ENCODE results near the gene DLG2. TPM values are rescaled to one million over a fixed set of nuclear protein-coding genes. Genes with fewer than 3 reads are reported as not detected.
A peak's percentile ranks its signal among the peaks of the same experiment; 100 is the strongest.

DLG2 gene
- total RNA-seq, 4 donors from 2014 or later, result 6.5 to 14.6 (median 7.2) TPM

DNA sequence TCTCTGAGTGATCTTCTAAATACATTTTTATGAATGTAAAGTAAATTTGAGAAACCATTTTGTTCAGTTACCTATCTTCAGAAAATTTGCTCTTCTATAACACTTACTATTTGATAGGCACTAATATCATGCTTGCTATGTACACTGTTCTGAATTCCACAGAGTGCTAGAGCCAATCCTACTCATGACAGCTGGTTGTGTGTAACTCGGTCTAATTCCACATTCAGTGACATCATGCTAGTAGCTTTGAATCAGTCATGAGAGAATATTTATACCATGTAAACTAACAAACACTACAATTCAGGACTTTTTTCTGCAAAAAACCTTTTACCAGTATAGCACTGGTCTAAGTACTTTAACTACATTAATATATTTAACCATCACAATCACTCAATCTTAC is 902.9 kb downstream of the DLG2 start:
- Histone ChIP-seq H3K4me3 (no peak overlapping the region), H3K9me3 (no peaks in the 10 kb centered on the region), H3K4me1 (peaks cover 0 to 18% (median 0%) of the 10 kb centered on the region in 4 donors), H3K27ac (no peak overlapping the region), H3K36me3 (no peaks in the 10 kb centered on the region), H3K27me3 (no peaks in the 10 kb centered on the region)
- WGBS, 2 donors, result 61 to 70% methylated on average over 1 of the region's 1 CpG
- no peak for DNase-seq (ENCODE audit: low spot score in 2 of 2)
- TF ChIP-seq POLR2A (IDR thresholded peaks at IDR 0.05), result no peak
- TF ChIP-seq EP300 (IDR thresholded peaks at IDR 0.05), result no peak
- TF ChIP-seq CTCF (IDR thresholded peaks at IDR 0.05), result no peak

- no peak for DNase-seq (ENCODE audit: low spot score in 2 of 2)
- Histone ChIP-seq H3K9me3 (no peaks in the 10 kb centered on the region), H3K36me3 (no peaks in the 10 kb centered on the region), H3K4me1 (peaks cover 0 to 18% (median 0%) of the 10 kb centered on the region in 4 donors), H3K27me3 (no peaks in the 10 kb centered on the region), H3K27ac (no peak overlapping the region), H3K4me3 (no peak overlapping the region)
- TF ChIP-seq CTCF (IDR thresholded peaks at IDR 0.05) (no peak), POLR2A (IDR thresholded peaks at IDR 0.05) (no peak), EP300 (IDR thresholded peaks at IDR 0.05) (no peak)
- WGBS, 2 donors, result 55 to 61% methylated on average over 3 of the region's 3 CpGs
Observed at GRCh38 chr11:84722583-84723108, 904.5 kb downstream of the DLG2 start.

DNA sequence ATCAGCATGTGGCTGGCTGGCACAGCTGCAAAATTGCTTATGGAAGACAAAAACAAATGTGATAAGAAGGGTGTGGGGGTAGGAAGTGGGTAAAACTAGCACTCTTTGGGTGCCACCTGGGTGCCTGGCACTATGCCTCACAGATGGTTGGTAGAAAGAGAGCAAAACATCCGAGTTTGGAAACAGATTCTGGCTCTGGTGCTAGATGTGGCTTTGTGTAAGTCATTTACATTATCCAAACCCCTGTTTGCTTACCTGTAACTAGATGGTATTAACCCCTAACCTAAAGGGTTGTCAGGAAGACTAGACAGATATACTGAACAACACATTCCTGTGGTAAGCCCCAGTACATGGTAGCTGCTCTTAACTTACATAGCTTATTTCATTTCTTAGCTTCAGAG is 905.6 kb downstream of the DLG2 start:
- Histone ChIP-seq H3K36me3 (no peaks in the 10 kb centered on the region), H3K27me3 (no peaks in the 10 kb centered on the region), H3K9me3 (no peaks in the 10 kb centered on the region), H3K4me3 (no peak overlapping the region), H3K27ac (no peak overlapping the region), H3K4me1 (peaks cover 0 to 18% (median 0%) of the 10 kb centered on the region in 4 donors)
- no peak for DNase-seq (ENCODE audit: low spot score in 2 of 2)
- WGBS, 2 donors, result 30 to 32% methylated on average over 1 of the region's 1 CpG
- TF ChIP-seq CTCF (IDR thresholded peaks at IDR 0.05), result no peak
- TF ChIP-seq POLR2A (IDR thresholded peaks at IDR 0.05), result no peak
- no peak for TF ChIP-seq EP300 (IDR thresholded peaks at IDR 0.05)

- H3K36me3 ChIP-seq, result no peaks in the 10 kb centered on the region
- peaks cover 0 to 18% (median 0%) of the 10 kb centered on the region in 4 donors for H3K4me1 ChIP-seq
- WGBS, 2 donors, result 2 to 3% methylated on average over 19 to 28 of the region's 29 CpGs
- H3K27ac ChIP-seq, result peak overlapping the region; percentile 40 to 78 (median 63)
- H3K9me3 ChIP-seq, result no peaks in the 10 kb centered on the region
- DNase-seq (ENCODE audit: low spot score in 2 of 2), result peak in 1 of 2 donors; percentile 11
- no peaks in the 10 kb centered on the region for H3K27me3 ChIP-seq
- H3K4me3 ChIP-seq, result peak overlapping the region; percentile 35 to 57 (median 50)
- no peak for TF ChIP-seq EP300 (IDR thresholded peaks at IDR 0.05)
- TF ChIP-seq POLR2A (IDR thresholded peaks at IDR 0.05), result no peak
- no peak for TF ChIP-seq CTCF (IDR thresholded peaks at IDR 0.05)
Observed at GRCh38 chr11:84720706-84721402, 906.3 kb downstream of the DLG2 start.

DNA sequence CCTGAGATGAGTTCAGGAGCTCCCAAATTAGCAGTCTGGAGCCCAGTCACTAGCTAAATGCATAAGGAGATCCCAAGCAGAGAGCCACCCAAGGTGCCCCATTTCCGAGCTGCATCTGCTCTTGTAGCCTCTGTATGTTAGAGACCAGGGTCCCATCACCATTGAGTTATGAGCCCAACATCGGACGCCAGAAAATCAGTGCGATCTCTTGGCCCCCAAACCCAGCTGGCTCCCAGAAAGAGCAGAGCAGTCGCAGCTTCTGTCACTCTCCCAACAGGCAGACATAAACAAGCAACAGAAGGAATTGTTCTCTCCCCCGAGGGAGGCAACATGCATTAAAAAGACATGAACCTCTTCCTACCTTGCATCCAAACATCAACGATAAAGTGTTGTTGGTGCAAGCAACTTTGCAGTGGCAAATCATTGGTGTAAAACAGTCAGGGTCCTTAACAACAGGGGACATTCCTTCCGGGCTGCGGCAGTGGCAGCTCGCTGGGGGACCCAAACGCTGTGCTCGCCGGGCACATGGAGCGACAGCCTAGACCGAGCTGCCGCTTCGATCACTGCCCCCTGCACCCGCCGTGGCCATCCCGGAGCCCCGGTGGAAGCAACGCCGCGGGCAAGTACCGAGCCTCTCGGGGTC is 907.1 kb downstream of the DLG2 start:
- Histone ChIP-seq H3K4me1 (peaks cover 0 to 18% (median 0%) of the 10 kb centered on the region in 4 donors), H3K27ac (peak overlapping the region in 3 of 4 donors; percentile 40 to 78 (median 76)), H3K9me3 (no peaks in the 10 kb centered on the region), H3K36me3 (no peaks in the 10 kb centered on the region), H3K4me3 (peak overlapping the region; percentile 35 to 57 (median 50)), H3K27me3 (no peaks in the 10 kb centered on the region)
- TF ChIP-seq POLR2A (IDR thresholded peaks at IDR 0.05) (no peak), CTCF (IDR thresholded peaks at IDR 0.05) (no peak), EP300 (IDR thresholded peaks at IDR 0.05) (no peak)
- no peak for DNase-seq (ENCODE audit: low spot score in 2 of 2)
- WGBS, 2 donors, result 1% methylated on average over 26 of the region's 26 CpGs

Measured in tibial nerve (tissue), 4 donors.